Vagina (tissue), 2 donors: Measurements from ENCODE around the gene BAZ2B.

Experiments
- CTCF ChIP-seq, 3 experiments: fragments of 450-650 bp in 2 of 3; fragments of 200-600 bp in 1 of 3; sonication (generic) in 1 of 3; IDR thresholded peaks; one replicate each; pipeline ENCODE4 v1.5.1; 2017 to 2019; ENCODE audit warnings: antibody characterized with exemption in 3 of 3, mild to moderate bottlenecking in 2 of 3, moderate library complexity in 2 of 3
- POLR2AphosphoS5 ChIP-seq, 2 donors: sonication (generic); formaldehyde crosslinking; IDR thresholded peaks; one replicate each; pipeline ENCODE4 v1.9.0; 2017; ENCODE audit warnings: antibody characterized with exemption in 2 of 2, mild to moderate bottlenecking in 2 of 2, low read depth in 1 of 2; ENCODE audit not compliant: insufficient read depth in 1 of 2

- no peak for TF ChIP-seq CTCF (IDR thresholded peaks at IDR 0.05)
- no peak for TF ChIP-seq POLR2AphosphoS5 (IDR thresholded peaks at IDR 0.05; ENCODE audit: insufficient read depth in 1 of 2, low read depth in 1 of 2)
These were observed 18.9 kb upstream of the BAZ2B start for GRCh38 chr2:159635006-159635789.
